Ishikawa (cell line): ENCODE data around the gene KCNQ1.

Experiments used
- CEBPB ChIP-seq: IDR thresholded peaks from 2 replicates; pipeline ENCODE4 v1.6.1; 2012
- EP300 ChIP-seq: IDR thresholded peaks from 2 replicates; pipeline ENCODE4 v1.6.1; 2012; ENCODE audit warnings: borderline replicate concordance
- FOXM1 ChIP-seq: IDR thresholded peaks from 2 replicates; pipeline ENCODE4 v1.6.1; 2012; ENCODE audit warnings: low read depth, borderline replicate concordance
- MAX ChIP-seq: IDR thresholded peaks from 2 replicates; pipeline ENCODE4 v1.6.1; 2012
- RAD21 ChIP-seq: IDR thresholded peaks from 2 replicates; pipeline ENCODE4 v1.6.1; 2012; ENCODE audit warnings: low read depth
- REST ChIP-seq: IDR thresholded peaks from 2 replicates; pipeline ENCODE4 v1.6.1; 2012; ENCODE audit warnings: low read depth, mild to moderate bottlenecking
- TAF1 ChIP-seq: IDR thresholded peaks from 2 replicates; pipeline ENCODE4 v1.6.1; 2012; ENCODE audit warnings: low read depth, mild to moderate bottlenecking
- ZBTB7A ChIP-seq: IDR thresholded peaks from 2 replicates; pipeline ENCODE4 v1.6.1; 2012; ENCODE audit warnings: low read depth

GRCh38 chr11:2576549-2576948 lies 131.7 kb downstream of the KCNQ1 start:
- no peak for TF ChIP-seq TAF1
- no peak for TF ChIP-seq REST
- no peak for TF ChIP-seq MAX
- no peak for TF ChIP-seq ZBTB7A
- no peak for TF ChIP-seq CEBPB
- TF ChIP-seq EP300 = no peak
- no peak for TF ChIP-seq FOXM1
- no peak for TF ChIP-seq RAD21
